HT-29 (cell line): ENCODE data around the gene CDK16. TPM values are rescaled to one million over a fixed set of nuclear protein-coding genes. Genes with fewer than 3 reads are reported as not detected.

ENCODE experiments used
- DNase-seq: peaks from one replicate; pipeline ENCODE4 v3.0.0-alpha.2; 2015; ENCODE audit warnings: low spot score
- total RNA-seq: library from RNA; depleted of rRNA; stranded (reverse); fragments of >200 nt; shearing (Covaris generic); gene quantifications from 2 replicates; pipeline ENCODE4 v1.2.3, GENCODE V29; 2014

Gene CDK16
- total RNA-seq, 1 experiment from 2014 or later = 137 TPM

DNA sequence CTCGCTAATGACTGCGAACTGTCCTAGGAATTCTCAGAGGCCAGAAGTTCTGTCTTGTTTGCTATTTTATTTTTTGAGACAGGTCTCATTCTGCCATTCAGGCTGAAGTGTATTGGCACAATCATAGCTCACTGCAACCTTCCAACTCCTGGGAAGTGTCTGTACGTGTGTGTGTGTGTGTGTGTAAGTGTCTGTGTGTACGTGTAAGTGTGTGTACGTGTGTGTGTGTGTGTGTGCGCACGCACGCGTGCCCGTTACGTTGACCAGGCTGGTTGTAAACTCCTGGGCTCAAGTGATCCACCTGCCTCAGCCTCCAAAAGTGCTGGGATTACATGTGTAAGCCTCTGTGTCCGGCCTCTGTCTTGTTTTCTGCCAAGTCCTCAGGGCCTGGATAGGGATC is 10.4 kb upstream of the CDK16 start:
- DNase-seq = no peak

DNA sequence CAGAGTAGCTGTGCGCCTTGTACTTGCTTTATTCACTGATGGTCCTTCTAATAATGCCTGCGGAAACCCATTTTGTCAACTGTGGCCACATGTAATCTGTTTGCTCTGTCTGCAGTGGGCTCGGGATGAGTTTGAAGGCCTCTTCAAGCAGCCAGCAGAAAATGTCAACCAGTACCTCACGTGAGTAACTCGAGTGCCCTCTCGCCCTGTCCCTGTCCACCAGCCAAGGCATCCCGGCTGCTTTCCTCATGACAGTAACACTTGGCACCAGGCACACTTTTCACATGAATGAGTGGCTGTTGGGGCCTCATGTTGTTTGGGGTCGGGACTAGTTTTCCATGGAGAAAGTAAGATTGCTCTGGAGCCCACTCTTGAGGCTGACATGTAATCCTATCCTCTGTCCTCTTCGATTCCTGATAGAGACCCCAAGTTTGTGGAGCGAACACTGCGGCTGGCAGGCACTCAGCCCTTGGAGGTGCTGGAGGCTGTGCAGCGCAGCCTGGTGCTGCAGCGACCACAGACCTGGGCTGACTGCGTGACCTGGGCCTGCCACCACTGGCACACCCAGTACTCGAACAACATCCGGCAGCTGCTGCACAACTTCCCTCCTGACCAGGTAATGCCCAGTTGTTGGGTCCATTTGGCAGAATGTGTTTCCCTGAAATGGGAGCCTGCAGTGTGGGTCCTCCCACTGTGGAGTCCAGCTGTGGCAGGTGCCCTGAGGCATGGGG is 8.8 kb upstream of the CDK16 start:
- DNase-seq = no peak

DNA sequence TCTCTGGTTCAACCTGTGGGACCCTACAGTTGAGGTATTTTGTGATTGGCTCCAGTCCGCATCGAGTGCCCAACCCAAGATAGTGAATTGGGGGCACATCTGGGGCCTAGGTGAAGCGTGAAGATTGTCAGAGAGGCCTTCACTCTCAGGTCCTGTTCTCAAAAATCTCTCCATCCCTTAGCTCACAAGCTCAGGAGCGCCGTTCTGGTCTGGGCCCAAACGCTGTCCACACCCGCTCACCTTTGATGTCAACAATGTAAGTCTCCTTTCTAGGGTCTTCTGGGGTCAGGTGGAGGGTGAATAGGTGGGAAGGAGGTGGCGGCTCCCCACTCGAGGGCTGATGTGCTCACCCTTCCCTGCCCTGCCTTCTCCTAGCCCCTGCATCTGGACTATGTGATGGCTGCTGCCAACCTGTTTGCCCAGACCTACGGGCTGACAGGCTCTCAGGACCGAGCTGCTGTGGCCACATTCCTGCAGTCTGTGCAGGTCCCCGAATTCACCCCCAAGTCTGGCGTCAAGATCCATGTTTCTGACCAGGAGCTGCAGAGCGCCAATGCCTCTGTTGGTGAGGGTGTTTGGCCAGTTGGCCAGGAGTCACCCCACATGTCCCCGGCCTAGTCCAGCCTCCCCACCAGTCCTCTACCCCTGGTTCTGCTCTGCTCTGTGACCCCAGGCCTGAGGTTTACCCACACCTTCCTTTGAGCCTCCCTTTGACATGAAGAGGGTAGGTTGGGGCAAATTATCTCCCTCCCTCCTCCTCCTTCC is 7.6 kb upstream of the CDK16 start:
- no peak for DNase-seq

DNA sequence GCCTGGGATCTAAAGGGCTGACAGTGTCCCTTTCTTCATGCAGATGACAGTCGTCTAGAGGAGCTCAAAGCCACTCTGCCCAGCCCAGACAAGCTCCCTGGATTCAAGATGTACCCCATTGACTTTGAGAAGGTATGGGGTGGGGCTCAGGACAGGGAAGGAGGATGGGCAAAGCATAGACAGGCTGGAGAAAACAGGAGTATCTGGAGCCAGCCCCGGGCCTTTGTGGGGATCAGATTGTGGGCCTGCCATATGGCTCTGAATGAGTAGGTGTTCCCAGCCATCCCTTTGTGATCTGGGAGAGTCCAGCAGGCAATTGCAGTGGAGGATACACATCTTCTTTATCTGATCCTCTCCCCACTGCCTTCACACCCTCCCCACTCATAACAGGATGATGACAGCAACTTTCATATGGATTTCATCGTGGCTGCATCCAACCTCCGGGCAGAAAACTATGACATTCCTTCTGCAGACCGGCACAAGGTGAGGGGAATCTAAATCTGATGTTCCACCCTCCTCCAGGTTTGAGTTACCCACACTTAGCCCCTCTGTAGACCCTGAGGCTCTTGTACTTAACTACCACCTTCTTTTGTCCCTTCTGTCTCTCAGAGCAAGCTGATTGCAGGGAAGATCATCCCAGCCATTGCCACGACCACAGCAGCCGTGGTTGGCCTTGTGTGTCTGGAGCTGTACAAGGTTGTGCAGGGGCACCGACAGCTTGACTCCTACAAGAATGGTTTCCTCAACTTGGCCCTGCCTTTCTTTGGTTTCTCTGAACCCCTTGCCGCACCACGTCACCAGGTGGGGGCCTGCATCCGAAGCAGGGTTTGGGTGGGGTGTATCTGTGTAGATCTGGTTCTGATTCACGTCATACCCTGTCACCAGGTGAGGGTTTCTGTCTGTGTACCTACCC is 5.8 kb upstream of the CDK16 start:
- no peak for DNase-seq

DNA sequence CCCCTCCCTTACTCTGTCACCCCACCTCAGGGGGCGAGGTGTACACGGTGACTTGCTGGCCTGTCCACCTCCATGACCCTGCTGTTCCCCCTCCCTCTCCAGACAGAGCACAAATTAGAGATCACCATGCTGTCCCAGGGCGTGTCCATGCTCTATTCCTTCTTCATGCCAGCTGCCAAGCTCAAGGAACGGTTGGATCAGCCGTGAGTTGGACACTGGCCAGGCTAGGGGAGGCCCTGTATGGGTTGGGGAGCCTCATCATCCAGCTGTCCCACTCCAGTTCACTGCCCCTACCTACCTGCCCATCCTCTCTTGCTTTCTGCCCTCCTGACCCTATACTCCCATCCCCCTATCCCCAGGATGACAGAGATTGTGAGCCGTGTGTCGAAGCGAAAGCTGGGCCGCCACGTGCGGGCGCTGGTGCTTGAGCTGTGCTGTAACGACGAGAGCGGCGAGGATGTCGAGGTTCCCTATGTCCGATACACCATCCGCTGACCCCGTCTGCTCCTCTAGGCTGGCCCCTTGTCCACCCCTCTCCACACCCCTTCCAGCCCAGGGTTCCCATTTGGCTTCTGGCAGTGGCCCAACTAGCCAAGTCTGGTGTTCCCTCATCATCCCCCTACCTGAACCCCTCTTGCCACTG is 3.9 kb upstream of the CDK16 start:
- DNase-seq = no peak

DNA sequence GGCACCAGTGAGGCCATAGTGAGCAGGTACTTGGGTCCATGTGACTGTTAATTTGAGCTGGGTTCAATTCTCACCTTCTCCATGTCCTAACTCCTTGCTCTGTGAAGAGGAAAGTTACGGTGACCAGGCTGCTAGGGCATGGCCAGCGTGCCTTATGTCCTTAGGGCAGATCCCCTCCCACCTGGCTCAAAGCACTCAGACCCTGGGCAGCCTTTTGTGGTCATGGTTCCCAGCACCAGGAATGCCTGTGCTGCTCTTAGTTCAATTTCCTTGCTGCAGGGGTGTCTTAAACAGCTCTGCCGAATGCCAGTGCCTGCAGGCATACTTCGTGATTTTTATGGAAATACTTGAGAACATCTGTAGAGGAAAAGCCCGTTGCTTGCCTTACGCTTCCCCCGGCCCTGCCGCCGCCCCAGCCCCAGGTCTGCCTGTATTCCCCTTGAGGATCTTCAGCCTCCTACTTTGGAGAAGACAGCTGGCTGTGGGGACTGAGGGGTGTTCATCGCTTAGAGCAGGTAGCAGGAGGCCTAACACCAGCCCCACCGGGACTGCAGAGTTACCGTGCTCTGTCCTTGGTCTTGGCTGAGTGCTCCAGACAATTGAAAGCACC is 3.1 kb upstream of the CDK16 start:
- no peak for DNase-seq

DNA sequence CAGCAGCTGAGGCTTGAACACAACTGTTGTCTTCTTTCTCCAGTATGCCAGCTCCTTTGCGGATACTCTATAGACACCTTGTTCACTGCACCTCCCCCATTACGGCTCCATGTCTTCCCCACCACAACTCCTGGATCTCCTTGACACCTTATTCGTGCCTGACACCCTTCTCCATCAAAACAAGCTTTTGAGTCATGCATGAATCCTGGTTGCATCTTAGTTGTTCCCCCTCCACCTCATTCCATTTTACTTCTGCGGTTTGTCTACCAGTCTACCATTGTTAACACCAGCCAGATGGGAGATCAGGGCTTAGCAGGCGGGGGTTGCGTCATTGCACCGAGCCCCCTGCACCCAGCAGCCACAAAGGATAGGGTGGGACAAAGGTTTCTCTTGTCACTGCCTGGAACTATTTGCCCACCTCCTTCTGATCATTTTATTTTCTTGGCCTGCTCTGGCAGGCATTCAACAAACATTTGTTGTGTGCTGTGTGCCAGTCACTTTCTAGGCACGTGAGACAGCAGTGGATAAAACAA is 2.0 kb upstream of the CDK16 start:
- DNase-seq = no peak

DNA sequence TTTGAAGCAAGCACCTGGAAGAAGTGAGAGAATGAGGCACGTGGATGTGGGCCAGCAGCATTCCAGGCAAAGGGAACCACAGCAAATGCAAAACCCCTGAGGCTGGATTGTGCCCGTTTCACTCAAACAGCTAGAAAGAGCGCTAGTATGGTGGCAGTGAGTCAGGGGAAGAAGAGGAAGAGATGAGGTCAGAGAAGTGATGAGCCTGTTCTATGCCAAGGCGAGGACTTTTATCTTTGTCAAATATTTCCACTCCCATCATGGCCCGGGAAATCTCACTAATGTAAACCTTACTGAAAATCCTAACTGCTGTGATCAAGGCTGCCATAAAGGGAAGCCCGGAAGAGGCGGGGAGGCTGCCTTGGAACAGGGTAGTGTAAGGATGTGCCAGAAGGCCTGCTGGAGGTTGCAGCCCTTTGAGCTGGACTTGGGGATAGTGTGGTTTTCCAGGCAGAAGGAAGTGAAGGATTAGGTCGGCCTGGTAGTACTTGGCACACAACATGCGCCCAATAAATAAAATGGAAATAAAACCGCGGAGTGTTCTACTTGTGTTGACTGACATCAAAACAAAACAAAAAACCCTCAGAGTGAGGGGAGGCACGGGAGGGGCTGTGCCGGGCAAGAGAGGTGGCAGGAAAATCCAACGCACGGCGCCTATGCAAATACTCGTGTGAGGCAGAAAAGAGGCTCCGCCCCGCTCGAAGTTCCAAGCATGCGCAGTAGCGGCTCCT is 1.2 kb upstream of the CDK16 start:
- no peak for DNase-seq

DNA sequence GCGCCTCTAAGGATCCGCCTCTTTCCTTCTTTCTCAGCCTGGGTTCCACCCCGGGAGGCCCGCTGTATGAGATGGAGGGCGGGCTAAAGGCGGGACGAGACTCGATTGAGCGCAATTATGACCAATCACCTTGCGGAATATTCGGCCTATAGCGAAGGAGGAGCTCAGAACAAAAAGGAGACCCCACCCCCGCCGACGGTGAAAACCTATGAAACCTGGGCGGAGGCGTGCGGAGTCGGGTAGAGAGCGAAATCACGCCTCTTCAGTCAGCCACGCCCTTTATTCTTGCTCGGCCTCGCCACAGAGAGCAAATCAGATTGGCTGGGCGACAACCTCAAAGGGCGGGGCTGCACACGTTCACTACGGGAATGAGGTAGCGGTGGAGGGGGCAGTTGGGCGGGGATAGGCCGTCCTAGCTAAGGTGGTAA is 615 bp upstream of the CDK16 start:
- peak; percentile 99 for DNase-seq

DNA sequence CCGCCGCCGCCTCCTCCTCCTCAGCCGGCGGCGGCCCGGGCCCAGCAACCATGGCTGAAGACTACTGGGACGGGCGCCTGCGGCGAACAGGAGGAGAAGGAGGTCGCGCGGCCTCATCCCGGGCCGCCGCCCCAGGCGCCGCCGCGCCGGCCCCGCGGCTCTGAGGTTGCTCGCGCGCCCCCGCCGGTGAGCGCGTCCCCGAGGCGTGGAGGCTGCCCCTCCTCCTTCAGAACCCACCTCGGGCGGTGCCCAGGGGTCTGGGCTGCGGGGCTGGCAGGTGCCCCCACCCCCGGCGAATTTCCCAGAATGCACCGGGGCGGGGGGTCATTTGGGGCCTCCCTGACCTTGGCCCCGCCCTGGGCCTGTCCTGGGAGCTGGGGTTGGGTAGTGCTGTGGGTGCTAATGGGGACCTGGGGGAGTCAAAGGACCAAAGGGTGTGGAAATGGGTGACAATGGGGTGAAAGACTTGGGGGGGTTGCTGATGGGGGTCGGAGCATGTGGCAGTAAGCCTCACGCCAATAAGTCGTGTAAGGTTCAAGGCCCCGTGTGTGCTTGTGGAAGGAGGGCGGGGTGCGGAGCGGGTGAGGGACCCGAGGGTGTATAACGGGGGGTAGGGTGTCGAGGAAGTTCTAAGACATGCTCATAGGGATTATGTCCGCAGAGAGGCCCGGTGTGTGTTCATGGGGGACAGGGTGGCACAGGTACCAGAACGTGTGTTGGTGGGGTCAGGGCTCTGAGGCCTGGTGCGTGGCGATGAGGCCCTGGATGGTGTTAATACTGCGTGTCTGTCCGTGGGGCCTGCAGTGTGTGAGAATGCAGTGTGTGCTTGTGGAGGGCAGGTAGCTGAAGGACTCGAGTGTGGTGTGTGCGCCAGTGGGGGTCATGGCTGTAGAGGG is 687 bp downstream of the CDK16 start:
- peak; percentile 19 for DNase-seq

DNA sequence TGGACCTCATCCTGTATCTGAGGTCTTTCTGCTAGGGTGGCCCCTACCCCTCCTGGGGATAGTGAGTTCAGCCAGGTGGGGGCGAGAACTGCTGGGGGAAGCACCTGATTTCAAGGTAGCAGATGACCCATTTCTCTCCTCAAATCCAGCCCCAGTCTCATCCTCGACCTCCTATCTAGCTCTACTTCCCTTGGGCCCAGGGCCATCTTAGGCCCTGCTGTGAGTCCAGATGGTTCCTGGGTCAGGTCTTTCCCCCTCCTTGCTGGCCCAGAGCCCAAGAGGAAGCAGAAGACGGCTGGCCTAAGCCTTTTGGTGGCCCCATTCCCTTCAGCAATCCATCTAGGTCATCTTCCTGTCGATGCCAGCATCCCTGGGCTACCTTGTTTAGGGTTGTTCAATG is 3.3 kb downstream of the CDK16 start:
- DNase-seq = no peak

DNA sequence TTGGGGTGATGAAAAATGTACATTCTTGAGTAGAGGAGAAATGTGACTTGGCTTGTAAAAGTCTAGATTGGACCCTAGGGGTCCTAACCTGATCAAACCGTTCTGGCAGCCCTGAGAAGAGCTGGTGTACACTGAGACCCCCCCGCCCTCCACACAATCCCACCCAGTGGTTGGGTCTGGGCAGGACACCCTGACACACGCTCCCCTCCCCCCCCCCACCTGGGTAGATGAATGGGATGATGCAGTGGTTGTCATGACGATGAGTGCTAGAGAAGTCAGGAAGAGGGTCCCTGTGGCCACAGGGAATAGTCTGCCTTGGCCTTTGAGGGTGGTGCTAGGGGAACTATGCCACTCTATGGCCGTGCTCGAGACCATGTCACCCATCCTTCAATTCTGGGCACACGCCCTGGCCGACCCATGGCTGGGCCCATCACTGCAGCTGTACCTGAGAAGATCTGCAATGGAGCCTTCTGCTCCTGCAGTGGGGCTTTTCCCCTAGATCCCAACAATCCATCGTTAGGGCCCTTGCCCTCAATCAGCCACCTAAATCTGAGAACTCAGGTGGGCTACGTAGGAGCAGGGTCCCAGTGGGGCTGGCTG is 4.4 kb downstream of the CDK16 start:
- DNase-seq = no peak

DNA sequence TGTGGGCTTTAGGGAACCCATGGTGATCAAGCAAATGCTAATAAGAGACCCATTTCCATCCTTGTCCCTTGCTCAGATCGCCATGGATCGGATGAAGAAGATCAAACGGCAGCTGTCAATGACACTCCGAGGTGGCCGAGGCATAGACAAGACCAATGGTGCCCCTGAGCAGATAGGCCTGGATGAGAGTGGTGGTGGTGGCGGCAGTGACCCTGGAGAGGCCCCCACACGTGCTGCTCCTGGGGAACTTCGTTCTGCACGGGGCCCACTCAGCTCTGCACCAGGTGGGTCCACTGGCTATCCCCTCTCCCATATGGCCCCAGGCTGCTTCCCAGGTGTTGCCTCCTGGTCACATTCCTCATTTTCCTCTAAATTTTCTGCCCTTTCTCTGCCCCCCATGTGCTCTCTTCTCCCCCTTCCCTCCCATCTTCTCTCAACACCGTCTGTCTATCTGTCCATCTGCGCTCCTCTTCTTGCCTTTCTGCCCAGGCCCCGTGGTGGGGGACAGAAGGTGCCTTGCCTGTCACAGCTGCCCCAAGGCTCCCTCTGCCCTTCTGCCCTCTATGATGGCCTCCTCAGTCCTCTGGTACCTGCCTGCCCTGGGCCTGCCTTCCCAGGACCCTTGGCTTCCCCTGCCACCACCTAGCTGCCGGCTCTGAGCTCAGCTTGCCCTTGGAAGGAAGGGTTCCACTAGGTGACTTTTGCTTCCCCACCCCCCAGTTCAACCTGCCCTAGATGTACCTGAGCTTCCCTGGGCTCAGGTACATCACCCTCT is 5.2 kb downstream of the CDK16 start:
- DNase-seq = no peak

DNA sequence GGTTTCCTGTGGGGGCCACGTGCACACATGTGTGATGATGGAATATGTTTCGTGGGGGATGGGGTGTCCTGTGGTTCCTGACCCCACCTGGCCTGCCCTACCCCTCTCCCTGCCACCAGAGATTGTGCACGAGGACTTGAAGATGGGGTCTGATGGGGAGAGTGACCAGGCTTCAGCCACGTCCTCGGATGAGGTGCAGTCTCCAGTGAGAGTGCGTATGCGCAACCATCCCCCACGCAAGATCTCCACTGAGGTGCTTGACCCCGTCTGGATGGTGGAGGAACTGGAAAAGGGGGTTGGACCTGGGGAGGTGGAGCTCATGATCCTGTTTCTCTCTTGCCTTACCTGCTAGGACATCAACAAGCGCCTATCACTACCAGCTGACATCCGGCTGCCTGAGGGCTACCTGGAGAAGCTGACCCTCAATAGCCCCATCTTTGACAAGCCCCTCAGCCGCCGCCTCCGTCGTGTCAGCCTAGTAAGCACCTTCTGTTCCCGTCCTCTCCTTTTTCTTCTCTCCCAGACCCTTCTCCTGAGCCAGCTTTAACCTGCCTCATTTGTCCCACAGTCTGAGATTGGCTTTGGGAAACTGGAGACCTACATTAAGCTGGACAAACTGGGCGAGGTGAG is 5.9 kb downstream of the CDK16 start:
- no peak for DNase-seq

DNA sequence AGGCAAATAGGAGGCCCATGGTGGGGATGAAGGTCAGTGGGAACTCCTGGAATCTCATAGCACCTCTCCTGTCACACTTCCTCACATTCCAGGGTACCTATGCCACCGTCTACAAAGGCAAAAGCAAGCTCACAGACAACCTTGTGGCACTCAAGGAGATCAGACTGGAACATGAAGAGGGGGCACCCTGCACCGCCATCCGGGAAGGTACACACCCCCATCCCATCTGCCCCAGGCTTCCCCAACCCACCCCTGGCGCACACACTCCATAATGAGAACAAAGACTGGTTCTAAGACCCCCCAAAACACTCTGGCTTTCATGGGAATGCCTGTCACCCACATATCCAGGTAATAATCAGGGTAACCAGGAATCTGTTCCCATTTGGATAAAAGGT is 6.4 kb downstream of the CDK16 start:
- no peak for DNase-seq

DNA sequence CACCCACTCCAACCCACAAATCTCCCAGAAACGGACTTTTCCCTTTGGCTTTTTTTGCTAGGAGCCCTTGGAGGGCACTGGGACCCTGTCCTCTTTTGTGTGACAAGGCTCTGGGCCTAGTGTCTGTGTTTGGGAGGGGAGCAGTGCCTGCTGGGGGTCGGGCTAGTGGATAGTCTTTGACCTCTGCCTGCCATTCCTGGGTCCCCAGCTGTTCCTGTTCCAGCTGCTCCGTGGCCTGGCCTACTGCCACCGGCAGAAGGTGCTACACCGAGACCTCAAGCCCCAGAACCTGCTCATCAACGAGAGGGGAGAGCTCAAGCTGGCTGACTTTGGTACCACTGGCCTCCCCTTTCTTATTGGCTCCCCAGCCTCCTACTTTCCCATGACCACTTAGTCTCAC is 7.6 kb downstream of the CDK16 start:
- no peak for DNase-seq

DNA sequence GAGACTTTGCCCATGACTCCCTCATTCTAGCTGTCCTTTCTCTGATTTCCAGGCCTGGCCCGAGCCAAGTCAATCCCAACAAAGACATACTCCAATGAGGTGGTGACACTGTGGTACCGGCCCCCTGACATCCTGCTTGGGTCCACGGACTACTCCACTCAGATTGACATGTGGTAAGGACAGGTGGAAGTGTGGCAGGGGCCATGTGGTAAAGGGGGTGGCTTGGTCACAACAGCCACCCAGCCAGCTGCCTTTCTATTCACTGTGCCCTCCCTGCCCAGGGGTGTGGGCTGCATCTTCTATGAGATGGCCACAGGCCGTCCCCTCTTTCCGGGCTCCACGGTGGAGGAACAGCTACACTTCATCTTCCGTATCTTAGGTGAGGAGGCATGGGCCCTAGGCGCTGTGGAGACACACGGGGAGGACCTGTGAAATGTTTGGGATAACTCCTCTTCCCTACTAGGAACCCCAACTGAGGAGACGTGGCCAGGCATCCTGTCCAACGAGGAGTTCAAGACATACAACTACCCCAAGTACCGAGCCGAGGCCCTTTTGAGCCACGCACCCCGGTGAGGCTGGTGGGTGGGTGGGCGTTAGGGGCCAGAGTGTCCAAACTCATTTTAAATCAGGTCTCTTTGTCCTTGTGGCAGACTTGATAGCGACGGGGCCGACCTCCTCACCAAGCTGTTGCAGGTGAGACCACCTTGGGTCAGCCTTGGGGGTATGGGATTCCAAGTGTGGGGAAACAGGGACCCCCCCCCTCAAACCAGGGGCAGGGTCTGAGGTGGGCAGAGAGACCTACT is 8.3 kb downstream of the CDK16 start:
- DNase-seq = no peak
